Measurements from ENCODE around the gene PIP4K2A.
"Not testable (repeated sequence)": the region's sequence is repeated elsewhere in the genome, so short reads cannot be mapped to it uniquely, and the experiment has no call there.

The PIP4K2A gene

GRCh38 chr10:22714479-22715289 lies at the start of gene PIP4K2A:
Gene PIP4K2A, minus strand, starts transcription at chr10:22714578. Its CDS starts 252 bp downstream, at chr10:22714326.
- DNase-seq (ENCODE audit: low read depth) = peak; percentile 73

- DNase-seq (ENCODE audit: low read depth) = no peak
Observed at GRCh38 chr10:22761569-22762220, 47.3 kb upstream of the PIP4K2A start.

GRCh38 chr10:22760025-22760424 lies 45.6 kb upstream of the PIP4K2A start:
- DNase-seq (ENCODE audit: low read depth) = no peak

- no peak for DNase-seq (ENCODE audit: low read depth)
Observed at GRCh38 chr10:22758867-22759266, 44.5 kb upstream of the PIP4K2A start.

DNA sequence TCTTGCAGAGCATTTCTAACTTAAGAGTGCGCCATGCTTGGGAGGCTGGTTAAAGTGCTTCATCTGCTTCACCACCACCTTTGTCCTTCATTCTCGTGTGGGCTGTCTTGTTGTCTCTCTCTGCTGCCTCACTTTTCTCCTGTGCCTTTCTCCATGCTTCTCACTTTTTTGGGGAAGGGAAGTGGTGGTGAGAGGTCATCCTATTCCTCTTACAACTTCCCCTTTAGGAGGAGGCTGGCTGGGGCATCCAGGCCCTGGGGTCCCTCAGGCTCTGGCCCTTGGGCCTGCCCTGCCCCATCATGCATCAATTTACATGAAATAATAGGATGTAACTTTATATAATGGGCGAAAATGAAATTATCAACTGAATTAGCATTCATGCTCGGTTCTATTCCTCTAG lies 39.9 kb upstream of the PIP4K2A start:
- no peak for DNase-seq (ENCODE audit: low read depth)

DNA sequence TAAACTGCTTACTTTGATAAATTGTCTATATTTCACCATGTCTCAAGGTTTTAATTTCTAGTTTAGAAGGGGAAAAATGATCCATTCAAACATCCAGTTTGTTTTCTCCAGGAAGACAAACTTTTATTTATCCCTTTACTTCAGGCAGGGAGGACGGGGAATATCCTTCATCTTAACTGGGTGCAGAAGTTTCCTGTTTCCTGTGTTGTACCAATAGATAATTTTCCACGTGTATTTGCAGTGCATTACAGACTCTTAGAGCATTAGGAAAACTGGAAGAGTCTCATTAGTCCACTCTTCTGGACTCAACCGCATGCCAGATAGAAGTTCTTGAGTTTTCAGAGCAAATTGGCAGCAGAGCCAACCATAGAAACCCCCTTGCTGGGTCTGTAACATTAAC lies 39.4 kb upstream of the PIP4K2A start:
- DNase-seq (ENCODE audit: low read depth) = no peak

- DNase-seq (ENCODE audit: low read depth) = no peak
Observed at GRCh38 chr10:22752272-22752889, 38.0 kb upstream of the PIP4K2A start.

DNA sequence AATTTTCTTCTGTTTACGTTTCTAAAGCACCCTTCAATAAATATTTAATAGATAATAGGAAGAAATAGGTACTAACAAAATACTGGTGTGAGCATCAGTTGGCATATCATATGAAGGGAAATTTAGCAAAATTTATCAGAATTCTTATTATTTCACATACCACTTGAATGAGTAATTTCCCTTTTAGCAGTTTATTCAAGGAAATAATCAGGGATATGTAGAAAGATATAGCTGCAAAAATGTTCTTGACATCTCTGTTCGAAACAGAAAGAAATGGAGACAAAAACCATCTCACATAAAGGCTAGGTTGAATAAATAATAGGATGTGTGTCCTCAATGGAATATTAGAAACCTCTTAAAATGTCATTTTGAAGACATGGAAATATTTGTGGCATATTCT lies 35.8 kb upstream of the PIP4K2A start:
- no peak for DNase-seq (ENCODE audit: low read depth)

DNA sequence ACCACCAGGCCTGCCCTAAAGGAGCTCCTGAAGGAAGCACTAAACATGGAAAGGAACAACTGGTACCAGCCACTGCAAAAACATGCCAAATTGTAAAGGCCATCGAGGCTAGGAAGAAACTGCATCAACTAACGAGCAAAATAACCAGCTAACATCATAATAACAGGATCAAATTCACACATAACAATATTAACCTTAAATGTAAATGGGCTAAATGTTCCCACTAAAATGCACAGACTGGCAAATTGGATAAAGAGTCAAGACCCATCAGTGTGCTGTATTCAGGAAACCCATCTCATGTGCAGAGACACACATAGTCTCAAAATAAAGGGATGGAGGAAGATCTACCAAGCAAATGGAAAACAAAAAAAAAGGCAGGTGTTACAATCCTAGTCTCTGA lies 30.5 kb upstream of the PIP4K2A start:
- DNase-seq (ENCODE audit: low read depth) = not testable (repeated sequence)

DNA sequence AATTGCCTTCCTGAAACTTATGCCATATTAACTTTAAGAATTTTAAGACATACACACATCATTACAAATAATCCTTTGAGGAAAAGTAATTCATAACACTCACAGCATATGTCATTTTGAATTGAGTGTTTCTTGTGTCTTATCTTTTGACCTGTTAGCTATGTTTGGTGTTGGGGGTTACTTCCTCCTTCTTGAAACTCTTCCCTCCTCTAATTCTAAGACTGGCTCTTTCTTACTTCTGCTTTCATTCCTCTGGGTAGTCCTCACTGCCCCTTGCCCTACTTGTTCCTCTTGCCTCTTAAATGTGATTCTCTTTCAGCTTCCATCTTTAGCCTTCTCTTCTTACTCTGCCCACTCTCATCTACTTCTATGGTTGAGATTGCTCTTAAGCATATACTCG lies 28.3 kb upstream of the PIP4K2A start:
- no peak for DNase-seq (ENCODE audit: low read depth)

DNA sequence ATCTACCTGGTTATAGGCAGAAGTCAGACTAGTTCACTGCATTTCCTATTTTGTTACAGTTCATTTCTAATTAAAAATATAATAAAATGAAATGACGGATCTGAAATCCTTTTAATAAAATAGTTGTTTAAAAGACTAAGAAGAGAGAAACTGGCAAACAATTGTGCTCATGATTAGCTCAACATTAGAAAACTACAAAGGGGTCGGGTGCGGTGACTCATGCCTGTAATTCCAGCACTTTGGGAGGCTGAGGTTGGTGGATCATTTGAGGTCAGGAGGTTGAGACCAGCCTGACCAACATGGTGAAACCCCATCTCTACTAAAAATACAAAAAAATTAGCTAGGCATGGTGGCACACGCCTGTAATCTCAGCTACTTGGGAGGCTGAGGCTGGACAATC lies 27.3 kb upstream of the PIP4K2A start:
- DNase-seq (ENCODE audit: low read depth) = not testable (repeated sequence)

GRCh38 chr10:22740180-22740579 lies 25.8 kb upstream of the PIP4K2A start:
- DNase-seq (ENCODE audit: low read depth) = no peak

- DNase-seq (ENCODE audit: low read depth) = no peak
Observed at GRCh38 chr10:22737587-22737986, 23.2 kb upstream of the PIP4K2A start.

- no peak for DNase-seq (ENCODE audit: low read depth)
Observed at GRCh38 chr10:22736134-22736533, 21.8 kb upstream of the PIP4K2A start.

- no peak for DNase-seq (ENCODE audit: low read depth)
Observed at GRCh38 chr10:22733992-22734391, 19.6 kb upstream of the PIP4K2A start.

- DNase-seq (ENCODE audit: low read depth) = no peak
Observed at GRCh38 chr10:22727663-22728062, 13.3 kb upstream of the PIP4K2A start.

DNA sequence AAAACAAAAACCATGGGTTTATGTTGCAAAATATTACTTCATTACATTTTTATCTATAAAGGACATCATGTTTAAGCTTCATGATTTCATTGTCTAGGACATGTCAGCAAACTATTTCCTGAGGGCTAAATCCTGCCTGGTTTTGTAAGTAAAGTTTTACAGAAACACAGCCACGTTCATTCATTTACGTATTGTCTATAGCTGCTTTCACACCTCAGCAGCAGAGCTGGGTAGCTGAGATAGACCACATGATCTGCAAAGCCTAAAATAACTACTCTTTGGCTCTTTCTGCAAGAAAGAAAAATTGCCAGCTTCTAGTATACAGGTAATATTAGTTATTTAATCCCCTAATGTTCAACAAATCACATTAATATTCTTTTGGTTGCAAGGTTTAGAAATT lies 12.7 kb upstream of the PIP4K2A start:
- no peak for DNase-seq (ENCODE audit: low read depth)

DNA sequence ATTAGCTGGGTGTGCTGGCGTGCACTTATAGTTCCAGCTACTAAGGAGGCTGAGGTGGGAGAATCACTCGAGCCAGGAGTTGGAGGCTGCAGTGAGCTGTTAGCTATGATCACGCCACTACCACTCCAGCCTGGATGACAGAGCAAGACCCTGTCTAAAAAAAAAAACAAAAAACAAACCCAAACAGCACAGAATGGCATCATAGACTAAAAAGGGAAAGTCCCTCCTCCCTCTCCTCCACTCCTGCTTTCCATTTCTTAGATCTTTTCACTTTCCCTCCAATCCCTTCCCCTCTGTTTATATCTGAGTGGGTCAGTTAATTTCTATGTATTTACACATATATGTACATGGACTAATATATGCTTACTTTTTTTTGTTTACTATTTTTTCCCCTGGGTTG lies 10.4 kb upstream of the PIP4K2A start:
- DNase-seq (ENCODE audit: low read depth) = no peak

GRCh38 chr10:22723783-22724182 lies 9.4 kb upstream of the PIP4K2A start:
- no peak for DNase-seq (ENCODE audit: low read depth)

- no peak for DNase-seq (ENCODE audit: low read depth)
Observed at GRCh38 chr10:22723343-22723779, 9.0 kb upstream of the PIP4K2A start.

GRCh38 chr10:22722626-22723169 lies 8.3 kb upstream of the PIP4K2A start:
- no peak for DNase-seq (ENCODE audit: low read depth)

DNA sequence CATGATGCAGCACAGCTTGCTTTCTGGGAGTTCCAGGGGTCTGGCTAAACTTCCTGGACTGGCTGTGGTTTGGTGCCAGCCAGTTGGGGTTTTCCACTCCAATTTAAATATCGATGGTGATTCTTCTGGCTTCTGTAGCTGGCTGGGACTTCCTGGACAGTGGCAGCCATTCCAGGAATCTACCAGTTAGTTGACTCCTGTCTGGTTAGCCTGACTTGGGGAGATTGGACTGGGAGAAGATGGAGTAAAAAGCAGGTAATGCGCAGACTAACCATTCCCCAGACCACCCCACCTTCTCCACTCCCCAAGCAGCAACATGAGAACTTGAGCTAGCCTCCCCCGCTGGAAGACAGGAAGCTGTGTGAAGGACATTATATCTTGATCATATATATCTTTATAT lies 6.3 kb upstream of the PIP4K2A start:
- DNase-seq (ENCODE audit: low read depth) = no peak

Measured in activated T-helper 9 cell treated with anti-CD3 and anti-CD28 coated beads, Interleukin-2, amount 50 U/mL, for 16 hours (primary cell).